Fibroblast of lung (primary cell): Measurements from ENCODE around the gene FAM222A. TPM values are rescaled to one million over a fixed set of nuclear protein-coding genes. Genes with fewer than 3 reads are reported as not detected.
A peak's percentile ranks its signal among the peaks of the same experiment; 100 is the strongest.

Experiments
- DNase-seq, 2 donors: peaks; one replicate each; pipeline versions ENCODE4 v3.0.0 to v3.0.0-alpha.2; 2010; ENCODE audit warnings: low read depth in 2 of 2
- H2AFZ ChIP-seq: 2 replicates; pipeline ENCODE4 v1.5.1; 2012; ENCODE audit warnings: low read length, control low read depth, inconsistent platforms
- H3K27ac ChIP-seq: 2 replicates; pipeline ENCODE4 v1.5.1; 2011; ENCODE audit warnings: low read length, control low read depth; ENCODE audit not compliant: insufficient read depth
- H3K27me3 ChIP-seq: 2 replicates; pipeline ENCODE4 v1.5.1; 2011; ENCODE audit warnings: mild to moderate bottlenecking, low read length; ENCODE audit not compliant: control insufficient read depth, insufficient read depth
- H3K36me3 ChIP-seq: 2 replicates; pipeline ENCODE4 v1.5.1; 2011; ENCODE audit warnings: low read length; ENCODE audit not compliant: control insufficient read depth, insufficient read depth
- H3K4me1 ChIP-seq: 2 replicates; pipeline ENCODE4 v1.5.1; 2011; ENCODE audit warnings: low read length; ENCODE audit not compliant: control insufficient read depth, insufficient read depth; ENCODE audit errors: extremely low read depth
- H3K4me2 ChIP-seq: 2 replicates; pipeline ENCODE4 v1.5.1; 2011; ENCODE audit warnings: low read length, control low read depth; ENCODE audit not compliant: insufficient read depth; ENCODE audit errors: extremely low read depth
- H3K4me3 ChIP-seq, 4 experiments: fragments of 200-600 bp in 1 of 4; sonication (generic) in 1 of 4; replicated peaks in 1 of 4; 2 replicates each; pipeline ENCODE4 v1.5.1; 2011 to 2016; ENCODE audit warnings: low read length in 4 of 4, low read depth in 3 of 4, mild to moderate bottlenecking in 3 of 4, control low read depth in 2 of 4, inconsistent platforms in 1 of 4, mixed read lengths in 1 of 4; ENCODE audit not compliant: insufficient read depth in 1 of 4; ENCODE audit errors: control extremely low read depth in 1 of 4
- H3K79me2 ChIP-seq: 2 replicates; pipeline ENCODE4 v1.5.1; 2012; ENCODE audit warnings: mild to moderate bottlenecking, low read length, inconsistent platforms; ENCODE audit not compliant: control insufficient read depth, insufficient read depth
- H3K9ac ChIP-seq: 2 replicates; pipeline ENCODE4 v1.5.1; 2011; ENCODE audit warnings: mild to moderate bottlenecking, low read length, control low read depth; ENCODE audit not compliant: insufficient read depth
- H3K9me3 ChIP-seq: 2 replicates; pipeline ENCODE4 v1.5.1; 2012; ENCODE audit warnings: low read depth, low read length; ENCODE audit not compliant: control insufficient read depth, insufficient read depth
- H4K20me1 ChIP-seq: 2 replicates; pipeline ENCODE4 v1.5.1; 2011; ENCODE audit warnings: low read length; ENCODE audit not compliant: control insufficient read depth, insufficient read depth; ENCODE audit errors: extremely low read depth
- EZH2 ChIP-seq: IDR thresholded peaks from 2 replicates; pipeline ENCODE4 v1.5.1; 2012; ENCODE audit warnings: low read length, control low read depth, mild to moderate bottlenecking; ENCODE audit errors: missing control alignments
- polyA plus RNA-seq, 2 donors: library from polyadenylated mRNA; depleted of rRNA in 1 of 2; stranded (reverse) in 1 of 2; unstranded in 1 of 2; fragments of >200 nt; gene quantifications; 2 replicates each; pipeline ENCODE4 v1.2.1, GENCODE V29; 2011 to 2012; ENCODE audit warnings: missing spikeins in 1 of 2
- total RNA-seq: library from RNA; depleted of rRNA; stranded (reverse); fragments of >200 nt; gene quantifications from 2 replicates; pipeline ENCODE4 v1.2.1, GENCODE V29; 2014
- TF ChIP-seq, protein P1 (sequence below), 2 donors: IDR thresholded peaks in 1 of 2; conservative IDR thresholded peaks in 1 of 2; 1 replicate in 1 of 2; 2 replicates in 1 of 2; pipeline ENCODE4 v1.5.1; 2011 to 2012; ENCODE audit warnings: low read length in 2 of 2, control low read depth in 1 of 2, inconsistent platforms in 1 of 2, low read depth in 1 of 2, mild to moderate bottlenecking in 1 of 2

The FAM222A gene
- total and polyA plus RNA-seq, 2 donors (not counting 1 experiment from before 2014, with no cell fraction given), result 0.05 TPM; not detected in 1

DNA sequence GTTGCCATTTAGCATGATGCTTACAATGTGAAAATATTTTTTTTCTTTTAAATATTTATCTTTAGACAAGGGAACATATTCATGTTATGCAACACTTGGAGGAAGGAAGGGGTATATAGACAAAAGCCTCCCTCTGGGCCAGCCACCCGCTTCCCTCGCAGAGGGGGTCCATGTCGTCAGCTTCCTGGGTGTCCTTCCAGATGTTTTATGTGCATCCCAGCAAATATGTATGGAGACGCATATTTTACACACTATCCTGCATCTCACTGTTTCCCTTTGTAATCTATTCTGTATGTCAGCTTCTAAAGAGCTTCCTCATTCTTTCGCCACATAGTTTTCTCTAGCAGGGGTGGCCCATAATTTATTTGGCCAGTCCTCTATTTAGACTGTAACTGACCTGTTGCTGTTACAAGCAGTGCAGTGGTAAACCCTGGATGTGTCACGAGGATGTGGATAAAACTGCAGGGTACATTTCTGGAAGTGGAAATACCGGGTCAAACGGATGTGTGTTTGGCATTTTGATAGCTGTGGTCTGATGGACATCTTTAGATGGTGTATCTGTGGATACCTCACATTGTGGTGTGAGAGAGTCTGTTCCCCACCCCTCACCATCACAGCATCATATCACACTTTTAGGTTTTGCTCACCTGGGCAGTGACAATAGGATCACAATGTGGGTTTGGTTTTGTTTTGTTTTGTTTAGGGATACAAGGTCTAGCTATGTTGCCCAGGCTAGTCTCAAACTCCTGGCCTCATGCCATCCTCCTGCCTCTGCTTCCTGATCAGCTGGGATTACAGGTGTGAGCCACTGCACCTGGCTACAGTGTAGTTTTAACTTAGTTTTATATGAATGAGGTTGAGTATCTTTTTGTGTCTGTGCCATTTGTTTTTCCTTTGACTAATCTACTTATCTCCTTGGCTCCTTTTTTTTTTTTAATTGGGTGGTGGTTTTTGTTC, 31.6 kb downstream of the FAM222A start:
- H3K36me3 ChIP-seq, result no peaks in the 10 kb centered on the region
- no peak overlapping the region for H3K4me2 ChIP-seq
- H3K79me2 ChIP-seq, result no peaks in the 10 kb centered on the region
- H4K20me1 ChIP-seq, result no peaks in the 10 kb centered on the region
- H3K9ac ChIP-seq, result no peak overlapping the region
- no peak overlapping the region for H3K27ac ChIP-seq
- no peak for TF ChIP-seq EZH2
- TF ChIP-seq, protein P1, sequence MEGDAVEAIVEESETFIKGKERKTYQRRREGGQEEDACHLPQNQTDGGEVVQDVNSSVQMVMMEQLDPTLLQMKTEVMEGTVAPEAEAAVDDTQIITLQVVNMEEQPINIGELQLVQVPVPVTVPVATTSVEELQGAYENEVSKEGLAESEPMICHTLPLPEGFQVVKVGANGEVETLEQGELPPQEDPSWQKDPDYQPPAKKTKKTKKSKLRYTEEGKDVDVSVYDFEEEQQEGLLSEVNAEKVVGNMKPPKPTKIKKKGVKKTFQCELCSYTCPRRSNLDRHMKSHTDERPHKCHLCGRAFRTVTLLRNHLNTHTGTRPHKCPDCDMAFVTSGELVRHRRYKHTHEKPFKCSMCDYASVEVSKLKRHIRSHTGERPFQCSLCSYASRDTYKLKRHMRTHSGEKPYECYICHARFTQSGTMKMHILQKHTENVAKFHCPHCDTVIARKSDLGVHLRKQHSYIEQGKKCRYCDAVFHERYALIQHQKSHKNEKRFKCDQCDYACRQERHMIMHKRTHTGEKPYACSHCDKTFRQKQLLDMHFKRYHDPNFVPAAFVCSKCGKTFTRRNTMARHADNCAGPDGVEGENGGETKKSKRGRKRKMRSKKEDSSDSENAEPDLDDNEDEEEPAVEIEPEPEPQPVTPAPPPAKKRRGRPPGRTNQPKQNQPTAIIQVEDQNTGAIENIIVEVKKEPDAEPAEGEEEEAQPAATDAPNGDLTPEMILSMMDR (conservative IDR thresholded peaks at IDR 0.05 in 1 of 2, IDR thresholded peaks at IDR 0.05 in 1 of 2; ENCODE audit: low read depth in 1 of 2, low read length in 2 of 2), result no peak
- no peaks in the 10 kb centered on the region for H3K9me3 ChIP-seq
- no peak overlapping the region for H3K4me3 ChIP-seq
- H3K4me1 ChIP-seq, result no peaks in the 10 kb centered on the region
- DNase-seq, result peak in 1 of 2 donors; percentile 15
- H2AFZ ChIP-seq, result no peak overlapping the region
- H3K27me3 ChIP-seq, result no peaks in the 10 kb centered on the region

DNA sequence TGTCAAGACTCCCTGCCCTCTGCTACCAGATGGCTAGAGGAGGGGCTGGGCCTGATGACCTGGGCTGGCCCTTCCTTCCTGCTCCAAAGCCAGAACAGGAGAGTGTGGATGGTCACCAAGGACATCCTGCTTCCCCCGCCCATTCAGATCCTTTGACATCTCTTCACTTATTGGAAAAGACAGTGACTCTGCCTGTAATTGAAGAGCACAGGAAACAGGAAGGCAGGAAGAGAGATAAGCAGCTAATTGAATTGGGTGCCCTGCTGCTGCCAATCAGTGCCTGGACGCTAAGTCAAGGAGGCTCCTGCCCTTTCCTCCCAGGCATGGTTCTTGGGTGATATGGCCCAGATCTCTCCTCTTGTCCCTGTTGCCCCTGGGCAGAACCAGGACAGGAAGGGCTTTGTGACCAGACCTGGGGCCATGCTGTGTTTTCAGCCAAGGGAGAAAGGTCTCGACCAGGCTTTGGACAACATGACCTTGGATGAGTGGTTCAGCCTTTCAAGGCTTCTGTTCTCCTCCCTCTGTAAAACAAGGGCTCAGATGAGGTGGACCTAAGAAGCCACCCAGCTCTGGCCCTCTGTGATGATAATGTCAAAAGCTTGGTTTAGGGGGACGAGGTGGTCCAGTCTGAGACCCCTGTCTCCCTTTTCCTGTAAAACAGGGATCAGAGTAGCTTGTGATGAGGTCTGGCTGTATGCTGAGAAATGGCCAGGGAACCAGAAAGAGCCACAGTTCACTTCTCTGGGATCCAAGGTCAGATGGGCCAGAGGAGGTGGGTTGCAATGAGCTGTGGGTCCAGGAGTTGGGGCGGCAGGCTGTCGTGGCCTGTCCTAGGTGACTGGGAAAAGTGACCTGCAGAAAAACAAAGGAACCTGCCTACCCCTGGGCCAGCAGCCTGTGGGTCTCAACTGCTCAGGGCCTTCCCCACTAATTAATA, 38.8 kb downstream of the FAM222A start:
- no peaks in the 10 kb centered on the region for H3K27me3 ChIP-seq
- no peaks in the 10 kb centered on the region for H4K20me1 ChIP-seq
- TF ChIP-seq, protein P1 (conservative IDR thresholded peaks at IDR 0.05 in 1 of 2, IDR thresholded peaks at IDR 0.05 in 1 of 2; ENCODE audit: low read depth in 1 of 2, low read length in 2 of 2), result no peak
- TF ChIP-seq EZH2, result no peak
- H3K9ac ChIP-seq, result no peak overlapping the region
- no peak overlapping the region for H3K27ac ChIP-seq
- no peaks in the 10 kb centered on the region for H3K79me2 ChIP-seq
- H3K4me3 ChIP-seq, result no peak overlapping the region
- no peaks in the 10 kb centered on the region for H3K9me3 ChIP-seq
- H3K4me2 ChIP-seq, result no peak overlapping the region
- DNase-seq, result no peak
- H3K36me3 ChIP-seq, result no peaks in the 10 kb centered on the region
- no peak overlapping the region for H2AFZ ChIP-seq
- no peaks in the 10 kb centered on the region for H3K4me1 ChIP-seq

DNA sequence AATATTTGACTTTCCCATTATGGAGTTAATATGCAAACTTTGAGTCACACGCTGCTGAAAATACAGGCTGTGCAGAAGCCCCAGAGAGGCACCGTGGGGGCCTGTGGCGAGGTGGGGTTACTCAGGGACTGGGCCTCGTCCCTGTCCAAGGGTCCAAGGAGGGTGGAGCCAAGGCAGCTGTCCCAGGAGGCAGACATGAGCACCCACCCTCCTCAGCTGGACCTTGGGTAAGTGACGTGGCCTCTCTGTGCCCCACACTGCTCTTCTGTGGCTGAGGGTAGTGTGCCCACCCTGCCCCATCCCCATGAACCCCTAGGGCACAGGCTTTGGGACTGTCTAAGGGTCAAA, 39.4 kb downstream of the FAM222A start:
- Histone ChIP-seq H3K4me2 (no peak overlapping the region), H3K9ac (no peak overlapping the region), H3K36me3 (no peaks in the 10 kb centered on the region), H3K9me3 (no peaks in the 10 kb centered on the region), H3K79me2 (no peaks in the 10 kb centered on the region), H2AFZ (no peak overlapping the region), H3K4me3 (no peak overlapping the region), H3K27me3 (no peaks in the 10 kb centered on the region), H3K4me1 (no peaks in the 10 kb centered on the region), H4K20me1 (no peaks in the 10 kb centered on the region), H3K27ac (no peak overlapping the region)
- no peak for TF ChIP-seq EZH2
- TF ChIP-seq, protein P1 (conservative IDR thresholded peaks at IDR 0.05 in 1 of 2, IDR thresholded peaks at IDR 0.05 in 1 of 2; ENCODE audit: low read depth in 1 of 2, low read length in 2 of 2), result no peak
- no peak for DNase-seq
